ENCODE results near the gene CEP162. TPM values are rescaled to one million over a fixed set of nuclear protein-coding genes. Genes with fewer than 3 reads are reported as not detected.

The CEP162 gene
- total RNA-seq, 3 donors from 2014 or later (not counting 1 experiment from before 2014, with no cell fraction given) = 11.2 to 14.6 (median 12.0) TPM

DNA sequence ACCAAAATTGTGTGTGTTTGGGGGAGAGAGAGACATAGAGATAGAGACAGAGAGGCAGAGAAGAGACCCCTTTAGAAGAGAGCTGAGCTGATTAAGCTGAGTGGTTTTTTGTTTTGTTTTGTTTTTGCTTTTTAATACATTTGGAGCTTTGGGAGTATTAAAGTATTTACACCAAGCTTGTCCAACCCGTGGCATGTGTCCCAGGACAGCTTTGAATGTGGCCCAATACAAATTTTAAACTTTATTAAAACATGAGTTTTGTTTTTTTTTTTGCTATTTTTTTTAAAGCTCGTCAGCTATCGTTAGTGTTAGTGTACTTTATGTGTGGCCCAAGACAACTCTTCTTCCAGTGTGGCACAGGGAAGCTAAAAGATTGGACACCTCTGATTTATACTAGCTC lies 137.9 kb downstream of the CEP162 start:
- no peak for DNase-seq
- no peaks in the 10 kb centered on the region for H3K4me1 Mint-ChIP-seq
- no peak for TF ChIP-seq CTCF (IDR thresholded peaks at IDR 0.05)

DNA sequence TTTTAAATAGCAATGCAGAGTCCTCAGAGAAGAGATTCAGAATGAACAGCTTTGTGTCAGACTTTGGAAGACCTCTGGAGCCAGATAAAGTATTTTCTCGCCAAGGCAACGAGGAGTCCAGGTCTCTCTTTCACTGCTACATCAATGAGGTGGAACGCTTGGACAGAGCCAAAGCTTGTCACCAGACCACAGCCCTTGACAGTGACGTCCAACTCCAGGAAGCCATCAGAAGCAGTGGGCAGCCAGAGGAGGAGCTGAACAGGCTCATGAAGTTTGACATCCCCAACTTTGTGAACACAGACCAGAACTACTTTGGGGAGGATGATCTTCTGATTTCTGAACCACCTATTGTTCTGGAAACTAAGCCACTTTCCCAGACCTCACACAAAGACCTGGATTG lies 138.4 kb downstream of the CEP162 start:
- WGBS (ENCODE audit: insufficient coverage) = 72% methylated on average over 4 of the region's 4 CpGs
- DNase-seq = no peak
- Mint-ChIP-seq H3K36me3 (no peaks in the 10 kb centered on the region), H3K4me1 (no peaks in the 10 kb centered on the region), H3K9me3 (no peaks in the 10 kb centered on the region), H3K27ac (no peak overlapping the region), H3K27me3 (ENCODE audit: low read depth in 2 of 2) (peaks cover 0 to 3% of the 10 kb centered on the region in 2 donors), H3K4me3 (no peak overlapping the region)
- Histone ChIP-seq H3K36me3 (ENCODE audit: control insufficient read depth, insufficient read depth, low read length) (no peaks in the 10 kb centered on the region), H3K27ac (ENCODE audit: low read length) (no peak overlapping the region), H3K9me3 (ENCODE audit: control insufficient read depth, insufficient read depth, low read length) (no peaks in the 10 kb centered on the region), H3K27me3 (ENCODE audit: control insufficient read depth, insufficient read depth, low read length) (no peaks in the 10 kb centered on the region), H3K4me1 (ENCODE audit: control insufficient read depth, insufficient read depth, low read length) (no peaks in the 10 kb centered on the region), H3K4me3 (ENCODE audit: low read length) (no peak overlapping the region)
- no peak for ATAC-seq
- TF ChIP-seq CTCF (IDR thresholded peaks at IDR 0.05) = no peak
- intact Hi-C loops (cut with micrococcal nuclease) = no loop called here

More for the DNA sequence above, 137.9 kb downstream of the CEP162 start:
- Histone ChIP-seq H3K27me3 (ENCODE audit: control insufficient read depth, insufficient read depth, low read length) (no peaks in the 10 kb centered on the region), H3K4me1 (ENCODE audit: control insufficient read depth, insufficient read depth, low read length) (no peaks in the 10 kb centered on the region), H3K9me3 (ENCODE audit: control insufficient read depth, insufficient read depth, low read length) (no peaks in the 10 kb centered on the region), H3K36me3 (ENCODE audit: control insufficient read depth, insufficient read depth, low read length) (no peaks in the 10 kb centered on the region), H3K4me3 (ENCODE audit: low read length) (no peak overlapping the region), H3K27ac (ENCODE audit: low read length) (no peak overlapping the region)
- no peak for ATAC-seq
- H3K36me3 Mint-ChIP-seq = no peaks in the 10 kb centered on the region
- WGBS (ENCODE audit: insufficient coverage) = 80% methylated on average over 3 of the region's 3 CpGs
- H3K27ac Mint-ChIP-seq = no peak overlapping the region
- intact Hi-C loops (cut with micrococcal nuclease) = no loop called here
- H3K9me3 Mint-ChIP-seq = no peaks in the 10 kb centered on the region
- H3K27me3 Mint-ChIP-seq (ENCODE audit: low read depth in 2 of 2) = peaks cover 2 to 3% of the 10 kb centered on the region in 2 donors
- H3K4me3 Mint-ChIP-seq = no peak overlapping the region

DNA sequence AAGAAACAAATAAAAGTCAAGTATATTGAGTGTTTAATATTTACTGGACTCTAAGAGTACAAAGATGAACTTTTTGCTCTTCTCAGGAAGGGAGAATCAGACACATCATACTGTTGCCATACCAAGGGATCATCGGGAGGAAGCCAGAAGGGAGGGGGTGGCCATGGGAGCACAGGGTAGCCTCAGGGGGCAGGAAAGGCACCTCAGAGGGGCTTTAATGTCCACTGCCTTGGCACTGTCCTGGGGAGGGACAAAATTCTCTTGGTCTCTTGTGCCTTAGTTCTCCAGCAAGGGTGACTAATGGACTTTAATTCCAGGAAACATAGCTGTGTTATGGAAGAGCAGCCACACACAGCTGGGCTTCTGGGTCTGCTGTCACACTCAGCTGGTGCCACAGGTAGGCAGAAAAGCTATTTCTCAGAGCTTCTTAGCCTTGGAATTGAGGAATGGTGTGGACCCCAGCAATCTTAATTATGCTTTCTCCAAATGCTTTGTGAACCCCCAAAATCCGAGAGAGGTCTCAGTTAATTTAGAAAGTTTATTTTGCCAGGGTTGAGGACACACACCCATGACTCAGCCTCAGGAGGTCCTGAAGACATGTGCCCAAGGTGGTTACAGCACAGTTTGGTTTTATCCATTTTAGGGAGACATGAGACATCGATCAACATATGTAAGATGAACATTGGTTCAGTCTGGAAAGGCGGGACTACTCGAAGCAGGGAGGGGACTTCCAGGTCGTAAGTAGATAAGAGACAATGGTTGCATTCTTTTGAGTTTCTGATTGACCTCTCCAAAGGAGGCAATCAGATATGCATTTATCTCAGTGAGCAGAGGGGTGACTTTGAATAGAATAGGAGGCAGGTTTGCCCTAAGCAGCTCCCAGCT lies 140.7 kb downstream of the CEP162 start:
- DNase-seq (no peak), ATAC-seq (no peak)
- no peak overlapping the region for H3K4me3 ChIP-seq (ENCODE audit: low read length)
- intact Hi-C loops (cut with micrococcal nuclease) = no loop called here
- no peaks in the 10 kb centered on the region for H3K4me1 Mint-ChIP-seq
- TF ChIP-seq CTCF (IDR thresholded peaks at IDR 0.05) = no peak
- H3K27me3 Mint-ChIP-seq (ENCODE audit: low read depth in 2 of 2) = peaks cover 0 to 3% of the 10 kb centered on the region in 2 donors
- H3K36me3 ChIP-seq (ENCODE audit: control insufficient read depth, insufficient read depth, low read length) = no peaks in the 10 kb centered on the region
- H3K9me3 Mint-ChIP-seq = no peaks in the 10 kb centered on the region
- 88% methylated on average over 6 of the region's 6 CpGs for WGBS (ENCODE audit: insufficient coverage)
- H3K9me3 ChIP-seq (ENCODE audit: control insufficient read depth, insufficient read depth, low read length) = no peaks in the 10 kb centered on the region
- H3K27ac Mint-ChIP-seq = no peak overlapping the region
- no peak overlapping the region for H3K27ac ChIP-seq (ENCODE audit: low read length)
- H3K4me3 Mint-ChIP-seq = no peak overlapping the region
- no peaks in the 10 kb centered on the region for H3K36me3 Mint-ChIP-seq
- H3K27me3 ChIP-seq (ENCODE audit: control insufficient read depth, insufficient read depth, low read length) = no peaks in the 10 kb centered on the region
- no peaks in the 10 kb centered on the region for H3K4me1 ChIP-seq (ENCODE audit: control insufficient read depth, insufficient read depth, low read length)

Measured in natural killer cell (primary cell).